Hindlimb muscle (tissue), 1 donor: ENCODE data around the gene OSBPL1A. TPM values are rescaled to one million over a fixed set of nuclear protein-coding genes. Genes with fewer than 3 reads are reported as not detected.

Source experiments
- DNase-seq: peaks from one replicate; pipeline ENCODE4 v3.0.0-alpha.2; 2013
- polyA plus RNA-seq: library from polyadenylated mRNA; unstranded; fragments of 120-200 nt; gene quantifications from one replicate; pipeline ENCODE4 v1.2.1, GENCODE V29; 2013; ENCODE audit not compliant: insufficient read length

Gene OSBPL1A
- 53.9 TPM for polyA plus RNA-seq

DNA sequence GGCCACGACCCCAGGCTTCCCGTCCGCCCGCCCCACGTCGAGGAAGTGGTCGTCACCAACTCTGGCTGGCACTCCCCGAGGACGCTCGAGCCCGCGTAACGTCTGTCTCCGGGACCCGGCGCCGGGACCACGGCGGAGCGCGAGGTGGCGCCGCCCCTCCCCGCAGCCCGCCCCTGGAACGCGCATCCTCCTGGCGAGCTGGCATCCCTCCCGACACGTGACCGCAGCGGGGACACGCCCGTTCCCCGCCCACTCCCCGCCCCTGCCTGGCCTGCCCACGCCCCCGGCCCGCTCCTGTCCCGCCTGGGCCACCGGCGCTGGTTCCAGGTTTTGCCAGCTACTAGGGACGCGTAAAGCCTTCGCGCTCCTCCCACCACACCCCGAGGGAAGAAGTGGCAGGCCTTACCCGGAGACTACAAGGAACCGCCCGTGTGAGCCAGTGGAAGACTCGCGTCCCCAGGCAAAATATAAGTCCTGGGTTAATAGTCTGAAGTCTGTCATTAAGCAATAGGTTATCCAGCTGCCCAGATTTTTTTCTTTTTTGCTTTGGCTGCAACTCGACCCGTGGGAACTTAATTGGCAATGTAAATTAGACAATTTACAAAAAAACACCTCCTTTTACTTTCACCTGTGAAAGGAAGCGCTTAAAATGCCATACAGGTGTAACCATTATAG lies at the start of gene OSBPL1A:
Gene OSBPL1A (minus strand): TSS at position 131 of the 675 bp plus-strand sequence. CDS start 20,291 bp downstream, outside the sequence.
- DNase-seq: peak; percentile 91

DNA sequence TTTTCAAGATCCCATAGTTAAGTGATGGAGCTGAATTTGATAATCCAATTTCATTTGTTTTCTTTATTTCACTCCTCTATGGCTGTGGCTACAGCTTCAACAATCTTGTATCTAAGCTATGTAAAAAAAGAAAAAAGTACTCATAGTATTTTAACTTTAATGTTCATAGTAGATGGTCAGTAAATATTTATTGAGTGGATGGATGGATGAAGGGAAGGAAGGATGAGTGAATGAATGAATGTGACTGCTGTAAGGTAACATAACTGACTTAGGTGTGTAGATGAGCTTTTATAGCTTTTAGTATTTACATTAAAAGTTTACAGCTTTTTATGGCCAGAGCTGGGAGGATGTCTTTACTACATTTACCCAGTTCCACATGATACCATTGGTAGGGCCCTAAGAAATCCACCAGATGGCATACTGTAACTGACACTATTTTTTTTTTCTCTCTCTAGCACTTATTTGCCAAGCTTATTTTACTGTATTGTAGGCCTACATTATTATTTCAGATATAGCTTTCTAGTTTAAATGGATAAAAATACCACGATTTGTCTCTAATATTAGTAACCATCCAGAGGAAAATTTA lies 49.4 kb upstream of the OSBPL1A start:
- no peak for DNase-seq

DNA sequence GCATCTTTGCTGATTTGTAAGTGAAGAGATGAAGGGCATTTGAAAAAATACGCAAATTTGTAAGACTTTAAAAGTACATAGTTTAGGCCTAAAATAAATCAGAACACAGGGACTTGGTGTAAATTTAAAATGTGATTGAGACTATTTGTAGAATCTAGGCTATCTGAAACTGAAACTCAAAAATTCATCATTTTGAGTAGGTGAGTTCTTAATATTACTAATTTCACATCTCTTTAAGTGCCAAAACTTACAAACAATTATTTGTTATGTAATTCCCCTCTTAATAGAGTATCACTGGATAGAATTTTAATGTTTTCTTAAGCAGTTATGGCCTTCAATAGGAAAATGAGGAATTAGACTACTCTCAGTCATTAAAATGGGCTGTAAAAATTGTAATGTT lies 48.8 kb upstream of the OSBPL1A start:
- no peak for DNase-seq

DNA sequence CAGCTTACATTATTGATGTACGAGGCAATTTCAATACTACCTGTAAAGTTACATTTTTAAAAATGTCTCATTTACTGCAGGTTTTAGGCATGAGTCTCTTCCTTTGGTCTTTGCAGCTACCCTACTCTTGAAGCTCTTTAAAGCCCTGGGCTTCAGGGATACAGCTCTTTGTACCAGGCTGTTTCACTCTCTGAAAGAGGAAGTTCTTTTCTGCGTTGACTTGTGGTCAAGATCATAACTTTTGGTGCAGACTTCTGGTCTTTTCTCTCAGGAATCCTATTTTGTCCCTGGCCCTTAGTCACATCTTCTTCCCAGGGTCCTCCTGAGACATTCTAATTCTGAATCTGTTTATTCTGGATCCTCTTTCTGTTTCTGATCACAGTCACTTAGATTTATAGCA lies 46.2 kb upstream of the OSBPL1A start:
- DNase-seq: no peak

DNA sequence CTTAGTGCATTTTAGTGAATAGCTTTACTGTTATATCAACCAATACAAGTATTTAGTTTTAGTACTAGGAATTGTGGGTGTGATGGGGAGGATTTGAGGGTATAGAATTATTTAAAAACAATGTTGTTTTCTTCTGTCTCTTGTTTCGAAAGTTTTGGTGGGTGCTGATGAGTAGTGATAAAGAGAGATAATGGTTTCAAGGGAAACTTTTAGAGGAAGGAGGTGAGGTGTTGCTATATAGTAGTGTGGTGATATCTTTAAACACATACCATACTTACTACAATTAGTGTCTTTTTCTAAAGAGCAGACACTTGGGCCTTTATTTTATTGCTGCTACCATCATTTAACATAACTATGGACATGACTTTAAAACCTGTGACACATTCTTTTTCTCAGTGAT lies 39.3 kb upstream of the OSBPL1A start:
- DNase-seq: no peak

DNA sequence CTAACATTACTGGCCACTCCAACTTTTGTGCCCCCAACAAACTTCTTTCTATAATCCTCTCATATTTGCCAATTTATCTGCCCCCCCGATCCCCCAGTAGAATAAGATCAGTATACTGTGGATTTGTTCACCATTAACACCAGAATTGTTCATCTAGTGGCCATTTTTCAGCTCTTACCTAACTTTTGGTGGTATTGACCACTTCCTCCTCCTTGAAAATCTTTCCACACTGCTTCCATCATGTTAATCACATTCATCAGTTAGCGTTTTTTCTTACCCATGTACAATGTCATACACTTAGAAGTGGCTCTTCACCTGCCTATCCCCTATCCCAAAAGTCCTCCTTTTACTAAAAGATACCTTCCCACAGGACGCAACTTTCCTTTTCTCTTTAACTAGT lies 35.0 kb upstream of the OSBPL1A start:
- no peak for DNase-seq

DNA sequence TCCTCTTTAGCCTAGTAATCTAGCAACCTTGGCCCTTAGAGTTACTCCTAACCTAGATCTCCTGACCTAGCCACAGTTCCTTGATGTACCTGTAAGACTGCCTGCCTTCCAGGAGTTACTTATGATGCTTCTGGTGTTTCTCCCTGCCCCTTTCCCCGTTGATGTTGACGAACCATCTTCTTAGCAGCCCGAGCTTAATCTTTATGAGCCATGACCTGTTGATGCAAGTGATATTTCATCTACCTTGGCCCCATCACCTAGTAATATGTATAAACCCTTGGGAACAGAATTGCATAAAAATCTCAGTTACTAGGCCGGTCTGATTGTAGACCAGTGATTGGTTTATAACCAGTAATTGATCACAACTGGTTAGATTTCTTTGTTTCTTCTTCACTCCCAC lies 31.6 kb upstream of the OSBPL1A start:
- DNase-seq: no peak

DNA sequence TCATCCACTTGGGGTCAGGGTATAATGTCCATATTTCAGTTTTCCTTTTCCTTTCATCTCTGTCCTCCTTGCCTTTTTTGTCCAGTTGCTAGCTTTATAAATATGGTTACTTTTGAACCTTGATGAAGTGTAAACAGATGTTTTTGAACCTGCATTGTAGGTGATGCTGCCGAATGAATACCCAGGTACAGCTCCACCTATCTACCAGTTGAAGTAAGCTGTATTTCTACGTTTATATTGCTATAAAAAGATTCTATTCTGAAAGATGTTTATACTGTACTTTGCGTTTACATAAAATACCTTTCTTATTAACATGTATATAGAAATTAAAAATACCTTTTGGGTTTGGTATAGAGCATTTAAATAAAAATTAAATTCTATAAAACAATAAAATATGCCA lies 31.1 kb upstream of the OSBPL1A start:
- no peak for DNase-seq

DNA sequence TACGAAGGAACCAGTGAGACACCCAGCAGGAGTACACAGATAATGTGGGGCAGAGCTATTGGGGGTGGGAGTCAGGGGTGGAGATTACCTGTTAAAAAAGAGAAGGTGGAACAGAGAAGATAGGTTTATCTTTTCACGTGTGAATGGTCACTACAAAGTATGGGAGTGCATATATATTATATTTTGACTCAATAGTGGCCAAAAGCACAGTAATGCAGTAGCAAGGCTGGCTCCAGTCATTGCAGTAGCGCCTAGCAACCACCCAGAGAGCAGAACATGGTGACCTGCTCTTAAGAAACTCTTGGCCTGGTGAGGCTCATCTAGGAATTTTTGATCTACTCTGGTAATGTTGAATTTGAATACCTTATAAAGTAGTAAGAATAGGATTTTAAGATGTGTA lies 29.9 kb upstream of the OSBPL1A start:
- no peak for DNase-seq

DNA sequence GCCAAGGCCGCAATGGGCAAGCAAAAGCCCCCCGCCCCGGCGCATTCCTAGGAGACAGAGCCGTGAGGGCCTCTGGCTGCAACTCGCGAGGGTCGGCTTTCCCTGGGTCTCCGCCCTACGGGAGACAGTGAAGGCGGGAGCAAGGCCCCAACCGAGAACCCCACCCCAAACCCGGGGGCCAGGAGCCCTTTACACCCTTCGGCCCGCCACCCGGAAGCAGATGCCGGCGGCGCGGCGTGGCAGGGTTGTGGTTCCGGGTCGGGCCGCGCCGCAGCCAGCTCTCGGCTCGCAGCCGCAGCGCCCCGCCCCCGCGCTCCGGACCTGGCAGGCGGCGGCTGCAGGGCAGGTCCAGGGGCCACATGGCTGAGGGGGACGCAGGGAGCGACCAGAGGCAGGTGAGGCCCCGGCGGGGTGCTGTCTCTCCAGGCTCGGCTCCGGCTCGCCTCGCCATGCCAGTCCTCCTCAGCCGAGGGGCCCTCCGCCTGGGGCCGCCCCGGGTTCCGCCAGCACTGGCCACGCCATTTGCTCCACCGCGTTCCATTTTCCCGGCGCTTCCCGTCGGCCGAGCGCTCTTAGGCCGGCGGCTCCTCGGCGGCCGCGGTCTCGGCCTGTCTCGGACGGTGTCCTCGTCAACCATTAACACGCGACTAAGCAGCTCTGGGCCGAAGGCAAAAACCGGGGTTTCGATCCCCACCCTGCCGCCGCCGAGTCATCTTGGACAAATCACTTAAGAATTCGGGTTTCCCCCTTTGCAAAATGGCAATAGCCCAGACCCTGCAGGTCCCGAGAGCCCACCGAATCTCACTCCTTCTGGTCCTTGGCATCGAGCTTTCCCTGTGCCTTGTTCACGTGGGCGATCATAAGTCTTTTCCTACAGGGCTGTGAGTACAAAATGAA lies 29.0 kb upstream of the OSBPL1A start, which contains the start of gene IMPACT:
Gene IMPACT (plus strand): TSS at position 273 of the 897 bp plus-strand sequence. CDS start 87 bp downstream, at position 360.
- DNase-seq: peak; percentile 83

DNA sequence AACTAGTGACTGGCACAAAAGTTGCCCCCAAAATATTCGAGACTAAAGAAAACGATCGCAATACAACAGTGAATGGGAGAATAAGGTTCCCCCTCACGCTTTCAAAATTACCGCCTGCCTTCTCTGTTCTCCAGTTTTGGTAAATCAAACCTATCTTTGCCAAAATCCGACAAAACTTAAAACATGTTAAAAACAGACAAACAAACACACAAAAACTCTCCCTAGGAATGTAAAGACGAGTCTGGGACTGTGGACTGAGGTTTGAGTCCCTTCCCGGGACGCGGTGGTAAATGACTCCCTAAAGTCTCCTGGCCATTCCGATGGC lies 28.4 kb upstream of the OSBPL1A start:
- DNase-seq: no peak

DNA sequence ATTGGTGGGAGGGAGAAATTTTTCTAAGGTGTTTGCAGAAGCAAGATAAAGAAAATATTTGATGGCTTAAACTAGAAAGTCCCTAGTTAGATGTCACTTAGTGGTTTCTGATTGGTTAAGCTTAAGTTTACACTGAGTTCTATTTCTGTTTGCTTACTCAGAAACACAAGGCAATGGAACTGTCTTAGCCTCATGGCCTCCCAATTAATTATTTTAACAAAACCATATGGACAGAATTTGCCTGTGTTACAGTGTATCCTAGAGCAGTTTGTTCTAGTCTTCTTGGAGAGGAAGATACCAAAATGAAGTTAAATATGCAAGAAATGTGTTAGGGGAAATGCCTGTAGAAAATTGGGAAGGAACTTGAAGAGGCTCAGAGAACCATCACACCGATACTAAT lies 24.2 kb upstream of the OSBPL1A start:
- no peak for DNase-seq

DNA sequence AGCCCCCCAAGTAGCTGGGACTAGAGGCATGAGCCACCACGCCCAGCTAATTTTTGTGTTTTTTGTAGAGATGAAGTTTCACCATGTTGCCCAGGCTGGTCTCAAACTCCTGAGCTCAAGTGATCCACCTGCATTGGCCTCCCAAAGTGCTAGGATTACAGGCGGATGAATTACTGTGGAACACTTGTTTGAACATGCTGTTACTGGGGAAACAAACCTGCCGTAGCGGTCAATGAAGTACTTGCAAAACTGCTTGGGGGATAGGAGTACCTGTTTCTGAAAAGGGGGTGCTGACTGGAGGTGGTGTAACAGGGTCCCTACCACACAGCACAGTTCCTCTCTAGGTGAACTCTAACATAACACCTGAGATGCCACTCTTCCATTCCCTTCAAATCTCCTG lies 22.9 kb upstream of the OSBPL1A start:
- DNase-seq: no peak

DNA sequence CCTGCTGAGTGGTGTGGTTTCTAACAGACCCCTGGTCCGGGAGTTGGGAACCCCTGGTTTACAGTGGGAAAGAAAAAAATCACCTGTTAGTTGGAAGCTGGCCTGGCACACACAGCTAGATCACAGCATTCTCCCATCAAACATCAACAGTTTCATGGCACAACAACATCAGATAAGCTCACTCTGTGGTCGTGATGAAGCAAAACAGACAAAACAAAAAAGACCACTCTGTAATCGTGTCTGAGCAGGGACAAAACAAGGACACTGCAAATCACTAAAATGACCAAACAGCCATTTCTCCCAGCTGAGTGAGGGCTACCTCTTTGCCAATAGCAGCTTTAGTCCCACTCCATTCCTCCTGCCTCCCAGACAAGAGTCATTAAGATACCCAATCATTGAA lies 19.9 kb upstream of the OSBPL1A start:
- DNase-seq: no peak

DNA sequence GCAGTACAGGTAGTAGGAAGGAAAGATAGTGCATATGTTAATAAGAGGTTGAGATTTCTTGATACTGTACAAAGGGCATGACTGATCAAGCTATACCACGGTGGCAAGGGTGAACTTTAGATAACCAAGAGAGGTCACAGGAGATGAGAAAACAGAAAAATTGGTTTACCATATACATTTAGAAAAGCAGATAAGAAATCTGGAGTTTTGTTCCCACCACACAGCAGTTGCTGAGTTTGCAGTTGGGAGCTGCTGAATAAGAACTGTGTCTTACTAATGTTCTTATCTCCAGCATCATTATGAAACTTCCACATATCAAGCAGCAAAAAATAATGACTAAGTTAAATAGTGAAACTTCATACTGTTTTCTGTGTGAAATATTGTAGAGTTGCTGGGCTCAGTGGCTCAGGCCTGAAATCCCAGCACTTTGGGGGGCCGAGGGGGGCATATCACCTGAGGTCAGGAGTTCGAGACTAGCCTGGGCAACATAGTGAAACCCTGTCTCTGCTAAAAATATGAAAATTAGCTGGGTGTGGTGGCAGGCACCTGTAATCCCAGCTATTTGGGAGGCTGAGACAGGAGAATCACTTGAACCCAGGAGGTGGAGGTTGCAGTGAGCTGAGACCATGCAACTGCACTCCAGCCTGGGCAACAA lies 16.9 kb upstream of the OSBPL1A start:
- DNase-seq: no peak

DNA sequence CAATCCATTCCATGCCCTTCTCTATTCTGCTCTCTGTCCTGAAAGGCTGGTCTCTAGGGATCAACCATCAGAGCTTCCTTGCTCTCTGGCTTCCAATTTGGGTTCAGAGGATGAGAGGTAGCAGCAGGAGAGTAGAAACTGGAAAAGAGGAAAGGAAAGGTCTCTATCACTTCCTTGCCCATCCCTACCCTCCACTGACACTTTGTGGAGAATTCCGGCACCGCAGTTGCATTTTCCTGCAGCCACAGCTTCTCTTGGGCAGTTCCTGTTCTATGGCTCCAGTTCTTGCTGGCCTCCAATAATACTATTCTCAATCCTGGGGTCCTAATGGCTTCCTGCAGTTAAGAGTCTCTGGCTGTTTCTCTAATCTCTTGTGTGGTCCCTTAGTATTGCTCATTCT lies 15.5 kb upstream of the OSBPL1A start:
- no peak for DNase-seq

DNA sequence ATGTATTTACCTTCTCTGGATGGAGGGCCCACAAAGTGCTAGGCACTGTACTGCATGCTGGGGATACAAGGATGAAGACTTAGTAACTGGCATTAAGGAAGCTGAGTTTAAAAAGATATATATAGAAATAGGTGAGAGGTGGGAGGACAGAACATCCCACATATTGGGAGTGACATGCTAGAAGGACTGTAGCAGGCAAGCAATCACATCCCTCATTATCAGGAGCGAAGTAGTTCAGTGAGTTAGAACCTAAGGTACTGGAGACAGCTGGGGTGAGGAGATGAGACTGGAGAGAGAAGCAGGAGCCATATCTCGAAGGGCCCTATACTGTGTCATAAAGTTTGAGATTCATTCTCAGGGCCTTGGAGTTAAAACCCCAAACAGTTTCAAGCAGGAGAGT lies 10.9 kb upstream of the OSBPL1A start:
- DNase-seq: no peak

DNA sequence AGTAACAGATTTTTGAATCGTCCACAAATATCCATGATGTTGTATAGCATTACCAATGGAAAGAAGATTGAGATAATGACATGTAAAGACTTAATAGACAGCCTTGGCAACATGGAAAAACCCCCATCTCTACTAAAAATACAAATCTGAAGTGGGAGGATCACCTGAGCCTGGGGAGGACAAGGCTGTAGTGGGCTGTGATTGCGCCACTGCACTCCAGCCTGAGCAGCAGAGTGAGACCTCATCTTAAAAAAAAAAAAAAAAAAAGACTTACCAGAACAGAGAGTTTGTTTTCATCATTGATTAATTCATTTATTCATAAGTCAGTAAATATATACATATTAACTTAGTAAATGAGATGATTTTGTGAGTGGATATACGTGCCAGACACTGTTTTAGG lies 7.0 kb upstream of the OSBPL1A start:
- DNase-seq: no peak

DNA sequence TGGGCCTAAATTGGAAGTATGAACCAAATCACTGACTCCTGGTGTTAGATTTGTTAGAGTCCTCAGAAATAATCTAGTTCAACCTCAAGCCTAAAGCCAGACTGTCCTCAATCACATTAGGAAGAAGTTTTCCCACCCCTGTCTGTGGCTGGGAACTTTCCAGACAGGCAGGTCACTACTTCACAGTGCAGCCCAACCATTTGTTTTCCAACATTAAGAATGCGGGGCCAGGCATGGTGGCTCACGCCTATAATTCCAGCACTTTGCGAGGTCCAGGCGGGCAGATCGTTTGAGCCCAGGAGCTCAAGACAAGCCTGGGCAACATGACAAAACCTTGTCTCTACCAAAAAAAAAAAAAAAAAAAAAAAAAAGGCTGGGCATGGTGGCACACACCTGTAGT lies 5.5 kb upstream of the OSBPL1A start:
- DNase-seq: no peak

DNA sequence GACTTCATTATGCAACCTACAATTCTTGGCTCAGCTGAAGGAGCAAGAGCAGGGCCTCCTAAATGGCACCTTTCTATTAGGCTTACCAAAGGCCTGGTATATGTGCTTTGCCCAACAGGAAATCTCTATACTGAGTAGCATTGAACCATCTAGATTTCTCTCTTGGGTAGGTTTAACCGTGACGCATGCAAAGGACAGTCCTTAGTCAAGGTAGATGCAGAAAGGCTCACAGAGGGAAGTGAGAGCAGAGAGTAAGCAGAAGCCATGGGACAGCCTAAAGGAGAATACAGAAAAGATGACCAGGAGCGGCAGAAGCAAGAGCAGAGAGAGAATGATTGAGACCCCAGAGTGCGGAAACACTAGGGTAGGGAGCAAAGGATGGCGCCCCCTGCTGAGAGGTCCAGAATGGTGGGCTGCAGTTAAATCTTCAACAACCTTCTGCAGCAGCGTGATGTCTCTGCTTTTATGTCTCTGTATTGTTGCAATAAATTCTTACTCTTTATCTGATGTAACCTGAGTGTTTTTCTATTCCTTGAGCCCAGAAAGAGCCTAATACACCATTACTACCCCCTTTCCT lies 4.7 kb upstream of the OSBPL1A start:
- DNase-seq: no peak

DNA sequence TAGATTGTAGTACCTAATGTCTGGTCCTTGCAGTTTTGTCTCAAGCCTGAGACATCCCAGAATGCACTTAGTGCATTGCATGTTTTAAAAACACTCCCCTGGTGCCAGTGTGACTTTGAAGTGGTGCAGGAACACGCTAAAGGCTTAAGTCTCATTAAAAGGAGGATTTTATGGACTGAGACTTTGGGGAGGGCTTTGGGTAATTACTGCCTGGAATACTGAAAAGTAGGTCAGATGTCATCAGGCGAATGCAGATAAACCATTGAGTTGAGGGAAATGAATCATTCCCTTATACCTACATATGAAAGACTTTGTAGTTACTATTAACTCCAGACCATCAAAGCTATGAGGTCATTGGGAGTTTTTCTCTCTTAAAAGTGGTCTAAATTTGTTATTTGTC lies 3.0 kb upstream of the OSBPL1A start:
- no peak for DNase-seq

DNA sequence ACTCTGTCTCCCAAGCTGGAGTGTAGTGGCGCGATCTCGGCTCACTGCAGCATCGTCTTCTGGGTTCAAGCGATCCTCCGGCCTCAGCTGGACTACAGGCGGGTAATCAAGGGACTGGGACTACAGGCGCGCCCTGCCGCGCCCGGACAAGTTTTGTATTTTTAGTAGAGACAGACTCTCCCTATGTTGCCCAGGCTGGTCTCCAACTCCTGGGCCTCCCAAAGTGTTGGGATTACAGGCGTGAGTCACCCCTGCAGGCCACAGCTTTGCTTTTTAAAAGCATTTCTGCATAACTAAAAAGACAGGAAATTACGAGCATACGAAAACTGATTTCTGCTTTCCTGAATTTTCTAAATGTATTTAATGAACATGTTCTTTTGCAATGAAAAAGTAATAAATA lies 916 bp upstream of the OSBPL1A start:
- DNase-seq: no peak
